H9 (cell line): ENCODE data around the gene NFYC. TPM values are rescaled to one million over a fixed set of nuclear protein-coding genes. Genes with fewer than 3 reads are reported as not detected.
A peak's percentile ranks its signal among the peaks of the same experiment; 100 is the strongest.

Source experiments
- DNase-seq: peaks from one replicate; pipeline ENCODE4 v3.0.0-alpha.2; 2017
- H2AFZ ChIP-seq: one replicate; pipeline ENCODE4 v1.6.1; 2013; ENCODE audit warnings: mild to moderate bottlenecking, low read length, control low read depth, moderate library complexity
- H2AK5ac ChIP-seq: 2 replicates; pipeline ENCODE4 v1.6.1; 2013; ENCODE audit warnings: low read length, control low read depth, mixed read lengths; ENCODE audit not compliant: insufficient read length
- H2BK120ac ChIP-seq: one replicate; pipeline ENCODE4 v1.6.1; 2013; ENCODE audit warnings: low read depth, mild to moderate bottlenecking, low read length, control low read depth, inconsistent platforms; ENCODE audit not compliant: poor library complexity, severe bottlenecking
- H2BK12ac ChIP-seq: 2 replicates; pipeline ENCODE4 v1.6.1; 2013; ENCODE audit warnings: low read length, control low read depth, mixed read lengths, low read depth; ENCODE audit not compliant: insufficient read length
- H2BK15ac ChIP-seq: 2 replicates; pipeline ENCODE4 v1.6.1; 2013; ENCODE audit warnings: low read depth, low read length, control low read depth
- H2BK20ac ChIP-seq: one replicate; pipeline ENCODE4 v1.6.1; 2013; ENCODE audit warnings: low read depth, mild to moderate bottlenecking, low read length, control low read depth, inconsistent platforms; ENCODE audit not compliant: poor library complexity, severe bottlenecking
- H2BK5ac ChIP-seq: 2 replicates; pipeline ENCODE4 v1.6.1; 2013; ENCODE audit warnings: low read length, control low read depth, mixed read lengths; ENCODE audit not compliant: insufficient read length
- H3K14ac ChIP-seq: 2 replicates; pipeline ENCODE4 v1.6.1; 2013; ENCODE audit warnings: low read length, control low read depth; ENCODE audit not compliant: insufficient read depth
- H3K18ac ChIP-seq: 2 replicates; pipeline ENCODE4 v1.6.1; 2013; ENCODE audit warnings: low read depth, mild to moderate bottlenecking, mixed read lengths, low read length, control low read depth; ENCODE audit not compliant: insufficient read length
- H3K23ac ChIP-seq: 2 replicates; pipeline ENCODE4 v1.6.1; 2013; ENCODE audit warnings: low read length, control low read depth, mixed read lengths, low read depth; ENCODE audit not compliant: insufficient read length
- H3K23me2 ChIP-seq: 2 replicates; pipeline ENCODE4 v1.6.1; 2013; ENCODE audit warnings: low read depth, mild to moderate bottlenecking, mixed read lengths, low read length, control low read depth; ENCODE audit not compliant: insufficient read length, poor library complexity, severe bottlenecking
- H3K27ac ChIP-seq: 2 replicates; pipeline ENCODE4 v1.5.1; 2013; ENCODE audit warnings: low read length, control low read depth, mixed read lengths, low read depth; ENCODE audit not compliant: insufficient read length
- H3K27me3 ChIP-seq: 2 replicates; pipeline ENCODE4 v1.6.1; 2013; ENCODE audit warnings: low read length, control low read depth, inconsistent platforms; ENCODE audit not compliant: insufficient read depth
- H3K4ac ChIP-seq: 2 replicates; pipeline ENCODE4 v1.6.1; 2013; ENCODE audit warnings: low read depth, mild to moderate bottlenecking, control low read depth, inconsistent platforms, low read length, moderate library complexity
- H3K4me1 ChIP-seq: 2 replicates; pipeline ENCODE4 v1.6.1; 2013; ENCODE audit warnings: low read length, control low read depth, inconsistent platforms; ENCODE audit not compliant: insufficient read depth
- H3K4me2 ChIP-seq: 2 replicates; pipeline ENCODE4 v1.6.1; 2013; ENCODE audit warnings: low read length, control low read depth, mixed read lengths; ENCODE audit not compliant: insufficient read length, insufficient read depth
- H3K56ac ChIP-seq: 2 replicates; pipeline ENCODE4 v1.6.1; 2013; ENCODE audit warnings: low read depth, mild to moderate bottlenecking, mixed read lengths, low read length, control low read depth; ENCODE audit not compliant: insufficient read length
- H3K79me1 ChIP-seq: 2 replicates; pipeline ENCODE4 v1.6.1; 2013; ENCODE audit warnings: low read depth, mild to moderate bottlenecking, moderate library complexity, low read length, control low read depth, inconsistent platforms; ENCODE audit not compliant: insufficient read depth, poor library complexity, severe bottlenecking
- H3K79me2 ChIP-seq: 2 replicates; pipeline ENCODE4 v1.6.1; 2013; ENCODE audit warnings: low read length, control low read depth, inconsistent platforms; ENCODE audit not compliant: insufficient read depth
- H3K9ac ChIP-seq: 2 replicates; pipeline ENCODE4 v1.6.1; 2013; ENCODE audit warnings: low read length, control low read depth, mixed read lengths; ENCODE audit not compliant: insufficient read length; ENCODE audit errors: extremely low read depth
- H3K9me3 ChIP-seq: one replicate; pipeline ENCODE4 v1.6.1; 2013; ENCODE audit warnings: low read depth, low read length, inconsistent platforms; ENCODE audit not compliant: control insufficient read depth
- H3T11ph ChIP-seq: one replicate; pipeline ENCODE4 v1.6.1; 2013; ENCODE audit warnings: mild to moderate bottlenecking, low read length, control low read depth, inconsistent platforms
- H4K20me1 ChIP-seq: one replicate; pipeline ENCODE4 v1.6.1; 2013; ENCODE audit not compliant: control insufficient read depth, insufficient read length, insufficient read depth
- H4K5ac ChIP-seq: 2 replicates; pipeline ENCODE4 v1.6.1; 2013; ENCODE audit warnings: low read depth, mild to moderate bottlenecking, mixed read lengths, low read length, control low read depth; ENCODE audit not compliant: insufficient read length
- H4K8ac ChIP-seq: replicated peaks from 2 replicates; pipeline ENCODE4 v1.6.1; 2013; ENCODE audit warnings: low read length, control low read depth, mixed read lengths, low read depth; ENCODE audit not compliant: insufficient read length
- H4K91ac ChIP-seq: 2 replicates; pipeline ENCODE4 v1.6.1; 2013; ENCODE audit warnings: low read depth, mild to moderate bottlenecking, moderate library complexity, mixed read lengths, low read length, control low read depth; ENCODE audit not compliant: insufficient read length
- H3K27ac Mint-ChIP-seq, 3 experiments: 2 replicates in 2 of 3; 3 replicates in 1 of 3; pipeline ENCODE4 v1.8.0; 2020 to 2021; ENCODE audit warnings: mixed read lengths in 3 of 3, mild to moderate bottlenecking in 1 of 3, moderate library complexity in 1 of 3
- H3K27me3 Mint-ChIP-seq: 2 replicates; pipeline ENCODE4 v1.8.0; 2021; ENCODE audit warnings: low read depth, mild to moderate bottlenecking, moderate library complexity, mixed read lengths
- H3K36me3 Mint-ChIP-seq, 3 experiments: 2 replicates in 2 of 3; 3 replicates in 1 of 3; pipeline ENCODE4 v1.8.0; 2020 to 2021; ENCODE audit warnings: low read depth in 3 of 3, mixed read lengths in 3 of 3; ENCODE audit not compliant: insufficient read depth in 1 of 3
- H3K4me1 Mint-ChIP-seq, 2 experiments: 2 replicates each; pipeline ENCODE4 v1.8.0; 2020; ENCODE audit warnings: mixed read lengths in 2 of 2
- H3K4me3 Mint-ChIP-seq, 2 experiments: 2 replicates in 1 of 2; 3 replicates in 1 of 2; pipeline ENCODE4 v1.8.0; 2020 to 2021; ENCODE audit warnings: mild to moderate bottlenecking in 2 of 2, mixed read lengths in 2 of 2, moderate library complexity in 1 of 2
- H3K9me3 Mint-ChIP-seq, 2 experiments: 2 replicates in 1 of 2; 3 replicates in 1 of 2; pipeline ENCODE4 v1.8.0; 2020; ENCODE audit warnings: mild to moderate bottlenecking in 2 of 2, mixed read lengths in 2 of 2, moderate library complexity in 1 of 2
- WGBS: extraction: QIAGEN DNeasy Blood & Tissue Kit; methylation state at CpG from one replicate; pipeline ENCODE4 v1.1.7; 2013; ENCODE audit warnings: missing lambda C conversion rate, low lambda C conversion rate, mixed read lengths; ENCODE audit not compliant: insufficient read length; ENCODE audit errors: extremely low coverage; 5-methylcytosine and 5-hydroxymethylcytosine counted together
- total RNA-seq: library from RNA; stranded (reverse); gene quantifications from 2 replicates; pipeline ENCODE4 v1.2.1, GENCODE V29; 2021
- TF ChIP-seq, protein P1 (sequence below): fragments of 200-600 bp; sonication (generic); conservative IDR thresholded peaks from 3 replicates; pipeline ENCODE4 v1.8.0; 2021; ENCODE audit warnings: antibody characterized with exemption, mild to moderate bottlenecking

Gene NFYC
- total RNA-seq, 1 experiment from 2014 or later = 54.7 TPM

DNA sequence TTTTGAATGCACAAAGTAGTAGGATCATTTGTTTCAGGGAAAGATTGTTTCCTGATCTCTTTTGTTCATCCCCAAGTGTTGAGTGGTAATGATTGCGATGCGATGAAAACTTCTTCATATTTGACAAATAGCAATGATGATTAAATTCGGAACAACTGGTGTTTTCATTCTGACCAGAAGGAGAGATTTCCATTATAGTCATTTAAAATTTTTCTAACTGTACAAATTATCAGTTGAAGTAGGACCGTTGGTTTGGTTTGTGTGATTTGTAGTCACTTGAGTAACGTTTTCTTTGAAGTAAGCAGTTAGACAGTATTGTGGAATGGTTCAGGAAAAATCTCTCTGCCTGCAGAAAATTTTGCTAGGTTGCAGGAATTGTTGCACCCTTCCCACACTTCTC lies 5.9 kb downstream of the NFYC start:
- Histone ChIP-seq H2BK120ac (no peak overlapping the region), H3K4ac (no peak overlapping the region), H2BK15ac (no peak overlapping the region), H2AFZ (no peak overlapping the region), H3K14ac (no peak overlapping the region), H3K18ac (no peak overlapping the region), H3K27ac (no peak overlapping the region), H4K8ac (no peak overlapping the region), H3K4me2 (no peak overlapping the region), H2BK20ac (no peak overlapping the region), H2AK5ac (no peak overlapping the region), H2BK5ac (no peak overlapping the region), H3K4me1 (peaks cover 7% of the 10 kb centered on the region; the same call in 1 of the 2 replicates), H3K56ac (no peak overlapping the region), H3K27me3 (no peaks in the 10 kb centered on the region), H3T11ph (no peak overlapping the region), H3K23me2 (peaks cover 2% of the 10 kb centered on the region), H4K5ac (no peak overlapping the region), H3K9me3 (no peaks in the 10 kb centered on the region), H2BK12ac (no peak overlapping the region), H4K91ac (no peak overlapping the region), H4K20me1 (no peaks in the 10 kb centered on the region), H3K79me1 (peaks cover 2% of the 10 kb centered on the region), H3K23ac (no peak overlapping the region), H3K9ac (no peak overlapping the region), H3K79me2 (peaks cover 38% of the 10 kb centered on the region; the same call in 1 of the 2 replicates)
- TF ChIP-seq, protein P1, sequence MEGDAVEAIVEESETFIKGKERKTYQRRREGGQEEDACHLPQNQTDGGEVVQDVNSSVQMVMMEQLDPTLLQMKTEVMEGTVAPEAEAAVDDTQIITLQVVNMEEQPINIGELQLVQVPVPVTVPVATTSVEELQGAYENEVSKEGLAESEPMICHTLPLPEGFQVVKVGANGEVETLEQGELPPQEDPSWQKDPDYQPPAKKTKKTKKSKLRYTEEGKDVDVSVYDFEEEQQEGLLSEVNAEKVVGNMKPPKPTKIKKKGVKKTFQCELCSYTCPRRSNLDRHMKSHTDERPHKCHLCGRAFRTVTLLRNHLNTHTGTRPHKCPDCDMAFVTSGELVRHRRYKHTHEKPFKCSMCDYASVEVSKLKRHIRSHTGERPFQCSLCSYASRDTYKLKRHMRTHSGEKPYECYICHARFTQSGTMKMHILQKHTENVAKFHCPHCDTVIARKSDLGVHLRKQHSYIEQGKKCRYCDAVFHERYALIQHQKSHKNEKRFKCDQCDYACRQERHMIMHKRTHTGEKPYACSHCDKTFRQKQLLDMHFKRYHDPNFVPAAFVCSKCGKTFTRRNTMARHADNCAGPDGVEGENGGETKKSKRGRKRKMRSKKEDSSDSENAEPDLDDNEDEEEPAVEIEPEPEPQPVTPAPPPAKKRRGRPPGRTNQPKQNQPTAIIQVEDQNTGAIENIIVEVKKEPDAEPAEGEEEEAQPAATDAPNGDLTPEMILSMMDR = no peak
- H3K27ac Mint-ChIP-seq = peak overlapping the region in 1 of 3 experiments; percentile 38; a peak in 2 of 7 replicates
- no peak overlapping the region for H3K4me3 Mint-ChIP-seq
- WGBS = no CpG with 5 or more reads among the region's 5 CpGs
- no peaks in the 10 kb centered on the region for H3K27me3 Mint-ChIP-seq
- H3K9me3 Mint-ChIP-seq = no peaks in the 10 kb centered on the region
- no peak for DNase-seq
- H3K4me1 Mint-ChIP-seq = peaks cover 37 to 42% of the 10 kb centered on the region in 2 experiments
- 0 out of 7 replicates have a peak, but pooled peaks cover 0 to 1% (median 0%) of the 10 kb centered on the region in 3 experiments for H3K36me3 Mint-ChIP-seq
